GM19452 (cell line): ENCODE data around the gene MYO3B.
"Not testable (repeated sequence)": the region's sequence is repeated elsewhere in the genome, so short reads cannot be mapped to it uniquely, and the experiment has no call there.

Source experiments
- ATAC-seq: cut with Tn5 transposase; IDR thresholded peaks from one replicate; pipeline ENCODE4 v1.9.1; 2021; ENCODE audit not compliant: unreplicated experiment

Gene MYO3B

DNA sequence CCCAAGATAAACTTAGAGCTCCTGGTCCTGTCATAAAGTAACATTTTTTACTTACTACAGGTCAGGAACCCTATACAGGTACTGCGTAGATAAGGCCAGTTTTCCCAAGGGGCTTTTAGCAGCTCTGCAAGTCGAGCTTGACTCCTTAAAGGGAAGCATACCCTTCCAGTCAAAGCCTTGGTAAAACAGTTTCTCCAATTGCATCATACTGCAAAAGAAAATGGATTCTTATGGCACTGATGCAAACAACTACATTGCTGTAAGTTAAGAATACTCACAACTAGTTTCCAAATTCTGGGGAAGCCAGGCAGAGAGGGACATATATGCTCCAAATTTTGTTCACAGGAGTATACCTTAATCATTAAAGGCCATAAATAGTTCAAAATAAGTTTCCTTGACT is 31.0 kb downstream of the MYO3B start:
- no peak for ATAC-seq

DNA sequence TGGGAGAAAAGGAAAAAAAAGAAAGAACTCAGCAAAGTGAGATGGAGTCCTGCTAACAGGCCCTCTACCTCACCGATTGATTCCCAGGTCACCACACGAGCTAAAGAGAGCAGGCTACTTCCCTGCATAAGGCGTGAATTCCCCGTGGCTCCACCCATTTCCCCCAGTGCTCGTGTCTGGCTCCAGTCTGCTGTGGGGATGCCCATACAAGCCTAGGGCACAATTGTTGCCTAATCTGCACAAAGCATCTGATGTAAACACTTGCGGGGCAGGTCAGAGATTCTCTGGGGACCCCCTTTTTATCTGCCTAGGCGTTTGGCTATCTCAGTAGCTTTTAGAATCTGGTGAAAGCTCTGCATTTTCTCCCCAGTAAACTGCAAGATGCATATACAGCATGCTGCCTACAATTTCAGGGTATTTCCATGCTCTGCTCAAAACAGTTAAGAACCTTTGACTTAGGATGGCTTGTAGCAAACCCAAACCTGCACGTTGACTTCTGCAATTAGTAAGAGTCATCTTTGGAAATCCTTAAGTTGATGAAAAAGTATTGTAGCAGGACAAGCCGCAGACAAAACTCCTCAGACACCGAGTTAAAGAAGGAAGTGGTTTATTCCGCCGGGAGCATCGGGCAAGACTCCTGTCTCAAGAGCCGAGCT is 34.8 kb downstream of the MYO3B start:
- no peak for ATAC-seq

DNA sequence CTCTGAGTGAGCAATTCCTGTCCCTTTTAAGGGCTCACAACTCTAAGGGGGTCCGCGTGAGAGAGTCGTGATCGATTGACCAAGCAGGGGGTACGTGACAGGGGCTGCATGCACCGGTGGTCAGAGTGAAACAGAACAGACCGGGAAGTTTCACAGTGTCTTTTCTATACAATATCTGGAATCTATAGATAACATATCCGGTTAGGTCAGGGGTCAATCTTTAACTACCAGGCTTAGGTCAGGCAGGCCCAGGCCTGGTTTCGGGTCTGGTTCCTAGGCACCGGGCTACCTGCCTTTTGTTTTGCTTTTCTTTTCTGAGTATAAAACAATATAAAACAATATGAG is 35.3 kb downstream of the MYO3B start:
- ATAC-seq, result not testable (repeated sequence)

DNA sequence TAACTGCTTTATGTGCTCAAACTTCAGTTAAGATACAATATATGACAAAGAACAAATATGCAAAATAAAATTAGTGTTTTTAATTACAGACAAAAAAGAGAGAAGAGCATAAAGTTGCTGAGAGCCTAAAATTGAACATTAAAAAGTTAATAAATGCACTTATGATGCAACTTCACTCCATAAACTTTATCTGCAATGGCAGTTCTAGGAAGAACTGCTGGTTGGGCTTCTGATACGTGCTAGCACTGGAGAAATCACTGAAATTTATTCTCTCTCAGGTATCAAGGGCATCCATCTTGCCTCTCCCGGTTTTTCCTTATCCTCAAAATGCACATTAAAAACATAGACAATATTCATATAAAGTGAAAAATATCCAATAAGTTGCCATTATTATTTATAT is 35.7 kb downstream of the MYO3B start:
- no peak for ATAC-seq

DNA sequence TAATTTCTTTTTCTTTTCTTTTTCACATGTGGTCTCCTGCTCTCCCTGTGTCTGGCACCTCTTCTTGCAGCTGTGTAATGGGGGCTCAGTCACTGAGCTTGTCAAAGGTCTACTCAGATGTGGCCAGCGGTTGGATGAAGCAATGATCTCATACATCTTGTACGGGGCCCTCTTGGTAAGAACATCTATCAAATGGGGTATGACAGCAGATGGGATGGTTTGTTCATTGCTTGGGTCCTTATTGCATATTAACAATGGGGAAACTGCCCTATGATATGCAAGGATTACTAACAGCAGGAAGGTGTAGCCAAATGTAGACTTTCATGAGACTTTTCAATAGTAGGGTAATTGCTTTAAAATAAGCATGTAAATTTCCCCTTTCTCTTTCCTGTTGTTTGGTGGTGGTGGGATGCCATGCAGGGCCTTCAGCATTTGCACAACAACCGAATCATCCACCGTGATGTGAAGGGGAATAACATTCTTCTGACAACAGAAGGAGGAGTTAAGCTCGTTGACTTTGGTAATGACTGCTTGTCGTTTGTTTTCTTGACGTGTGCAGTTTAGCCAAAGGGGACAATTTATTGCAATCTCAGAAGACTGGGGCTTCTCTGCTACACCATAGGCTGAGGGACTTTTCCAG is 36.5 kb downstream of the MYO3B start:
- no peak for ATAC-seq

DNA sequence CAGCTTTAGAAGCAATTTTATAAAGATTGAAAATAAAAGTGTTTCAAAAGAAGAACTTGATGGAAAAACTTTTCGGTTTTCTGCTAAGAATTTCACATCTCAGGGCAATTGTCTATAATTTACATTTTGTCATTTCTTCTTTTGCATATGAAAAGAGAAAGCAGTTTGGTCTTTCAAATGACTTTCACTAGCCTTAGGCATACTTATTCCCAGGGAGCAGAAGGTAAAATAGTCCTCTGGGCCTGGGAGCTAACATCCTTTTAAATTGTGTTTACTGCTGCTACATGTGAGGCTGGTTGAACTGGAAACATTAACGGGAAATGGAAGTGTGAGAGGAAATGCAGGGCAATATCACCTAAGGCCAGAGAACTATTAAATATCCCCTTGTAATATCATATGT is 37.1 kb downstream of the MYO3B start:
- no peak for ATAC-seq

DNA sequence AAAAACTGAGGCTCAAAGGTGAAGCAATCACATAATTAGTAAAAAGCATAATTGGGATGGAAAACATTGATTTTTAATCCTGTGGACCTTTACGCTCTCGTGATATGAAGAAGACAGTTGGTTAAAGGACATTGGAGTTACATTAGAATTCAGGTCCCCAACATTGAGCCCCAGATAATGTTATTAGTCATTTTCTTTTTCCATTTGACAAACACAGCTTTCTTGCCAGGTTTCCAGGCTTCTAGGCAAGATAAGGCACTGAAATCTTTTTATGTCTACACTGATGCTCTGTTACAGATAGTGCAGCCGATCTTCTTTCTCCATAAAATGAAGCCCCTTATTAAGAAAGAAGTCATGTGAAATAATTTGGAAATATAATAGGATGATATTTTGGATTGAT is 38.5 kb downstream of the MYO3B start:
- ATAC-seq, result no peak

DNA sequence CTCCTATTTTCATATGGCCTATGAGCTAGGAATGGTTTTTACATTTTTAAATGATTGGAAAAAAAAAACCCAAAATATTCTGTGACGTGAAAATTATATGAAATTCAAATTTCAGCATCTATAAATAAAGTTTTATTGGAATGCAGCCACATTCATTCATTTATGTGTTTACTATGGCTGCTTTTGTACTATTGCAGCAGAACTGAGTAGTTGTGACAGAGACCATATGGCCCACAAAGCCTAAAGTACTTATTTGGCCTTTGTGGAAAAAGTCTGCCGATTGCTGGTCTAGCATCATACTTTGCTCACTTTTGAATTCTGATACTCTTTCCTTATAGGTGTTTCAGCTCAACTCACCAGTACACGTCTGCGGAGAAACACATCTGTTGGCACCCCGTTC is 39.0 kb downstream of the MYO3B start:
- ATAC-seq, result no peak

DNA sequence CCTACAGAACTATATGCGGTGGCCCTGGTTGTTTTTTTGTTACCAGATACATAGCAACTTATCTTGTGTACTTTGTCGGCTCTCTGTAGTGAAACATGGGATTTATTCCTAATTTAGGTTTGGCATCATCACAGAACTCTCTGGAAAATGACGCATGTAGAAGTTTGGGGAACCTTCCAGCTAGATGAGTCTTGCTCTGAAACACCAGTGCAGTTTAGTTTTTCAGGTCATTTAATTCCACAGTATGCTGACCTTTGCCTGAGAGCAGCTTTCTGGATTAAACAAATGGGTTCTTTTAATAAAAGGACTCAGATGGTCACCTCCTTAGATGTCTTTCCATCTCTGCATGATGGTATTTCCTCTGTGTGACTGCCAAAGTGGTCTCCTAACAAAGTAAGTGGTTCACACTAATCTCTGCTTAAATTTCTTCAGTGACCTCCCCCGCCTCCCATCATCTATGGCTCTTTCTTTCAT is 39.9 kb downstream of the MYO3B start:
- ATAC-seq, result no peak

DNA sequence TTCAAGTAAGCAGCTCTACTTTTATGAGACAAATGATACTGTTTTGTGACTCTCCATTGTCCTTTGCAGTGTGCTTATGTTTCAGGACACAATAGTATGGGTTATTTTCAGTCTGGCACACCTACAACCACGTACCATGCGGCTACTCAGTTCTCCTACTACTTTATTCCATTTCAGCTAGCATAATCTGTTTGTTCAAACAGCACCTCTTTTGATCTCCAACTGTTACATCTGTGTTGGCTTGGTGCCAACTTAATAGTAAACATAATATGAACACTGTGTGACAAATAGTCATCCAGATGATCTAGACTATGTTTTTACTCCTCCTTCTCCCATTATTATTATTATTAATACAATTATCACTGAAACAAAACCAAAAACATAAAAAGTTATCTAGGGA is 40.5 kb downstream of the MYO3B start:
- no peak for ATAC-seq

DNA sequence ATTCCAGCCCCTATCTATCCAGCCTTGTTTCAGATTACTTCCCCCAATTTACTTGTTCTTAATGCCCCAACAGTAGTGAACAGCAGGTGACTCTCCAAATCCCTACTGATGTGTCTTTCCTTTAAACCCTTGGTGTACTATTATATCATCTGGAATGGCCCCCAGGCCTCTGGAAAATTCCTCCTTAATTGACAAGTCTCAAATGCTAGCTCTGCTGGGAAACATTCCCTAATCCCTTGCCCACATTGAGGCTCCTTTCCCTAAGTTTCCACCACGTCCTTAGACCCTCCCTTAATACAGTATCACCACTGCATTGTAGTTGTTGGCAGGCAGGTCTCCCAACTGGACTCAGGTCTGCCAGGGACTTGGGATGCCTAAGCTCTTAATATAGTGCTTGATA is 41.0 kb downstream of the MYO3B start:
- ATAC-seq, result no peak

DNA sequence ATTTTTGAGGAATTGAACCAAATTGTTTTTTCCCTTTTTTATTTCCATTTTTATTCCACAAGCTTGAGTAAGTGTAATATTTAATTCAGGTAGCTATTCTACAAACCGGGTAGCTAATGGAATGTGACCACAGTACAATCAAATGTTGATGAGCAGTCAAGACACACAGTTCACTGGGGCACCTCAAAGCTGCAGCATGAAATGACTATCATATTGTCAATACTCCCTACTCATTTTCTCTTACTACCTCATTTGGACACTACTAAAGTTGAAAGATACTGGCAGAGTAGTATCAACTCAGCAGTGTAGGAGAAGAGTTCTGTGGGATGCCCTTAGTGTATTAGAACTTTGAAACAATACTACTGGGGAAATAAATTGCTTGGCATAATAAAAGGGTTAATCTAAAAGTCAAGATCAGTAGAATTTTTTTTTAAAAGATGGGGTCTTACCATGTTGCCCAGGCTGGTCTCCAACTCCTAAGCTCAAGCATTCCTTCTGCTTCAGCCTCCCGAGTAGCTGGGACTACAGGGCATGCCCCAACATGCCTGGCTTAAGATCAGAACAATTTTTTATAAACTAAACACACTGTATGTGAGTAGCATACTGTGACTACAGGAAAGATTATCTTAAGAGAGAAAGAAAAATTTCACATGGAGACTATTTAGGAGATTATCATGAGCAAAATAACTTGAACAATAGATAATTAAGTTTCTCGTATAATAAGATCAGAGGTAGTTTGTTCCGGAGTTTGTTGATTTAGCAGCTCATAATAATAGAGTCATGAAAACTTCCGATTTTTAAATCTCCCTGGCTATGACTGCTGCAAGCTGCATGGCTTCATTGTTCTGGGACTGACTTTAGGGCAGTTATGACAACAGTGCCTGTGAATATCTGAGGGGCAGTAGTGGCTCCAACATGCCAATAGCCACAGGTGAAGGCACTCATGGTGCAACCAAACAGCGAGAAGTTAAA is 43.7 kb downstream of the MYO3B start:
- ATAC-seq, result no peak

DNA sequence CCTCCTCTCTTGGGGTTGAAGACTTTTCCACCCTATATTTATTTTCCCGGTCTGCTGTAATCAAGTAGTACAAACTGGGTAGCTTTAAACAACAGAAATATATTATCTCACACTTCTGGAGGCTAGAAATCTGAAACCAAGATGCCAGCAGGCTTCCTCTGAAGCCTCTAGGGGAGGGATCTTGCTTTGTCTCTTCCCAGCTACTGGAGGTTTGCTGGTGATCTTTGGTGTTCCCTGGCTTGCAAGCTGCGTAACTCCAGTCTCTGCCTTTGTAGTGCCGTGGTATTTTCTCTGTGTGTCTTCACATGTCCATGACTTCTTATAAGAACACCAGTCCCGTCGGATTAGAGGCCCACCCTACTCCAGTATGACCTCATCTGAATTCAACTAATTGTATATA is 44.4 kb downstream of the MYO3B start:
- no peak for ATAC-seq

DNA sequence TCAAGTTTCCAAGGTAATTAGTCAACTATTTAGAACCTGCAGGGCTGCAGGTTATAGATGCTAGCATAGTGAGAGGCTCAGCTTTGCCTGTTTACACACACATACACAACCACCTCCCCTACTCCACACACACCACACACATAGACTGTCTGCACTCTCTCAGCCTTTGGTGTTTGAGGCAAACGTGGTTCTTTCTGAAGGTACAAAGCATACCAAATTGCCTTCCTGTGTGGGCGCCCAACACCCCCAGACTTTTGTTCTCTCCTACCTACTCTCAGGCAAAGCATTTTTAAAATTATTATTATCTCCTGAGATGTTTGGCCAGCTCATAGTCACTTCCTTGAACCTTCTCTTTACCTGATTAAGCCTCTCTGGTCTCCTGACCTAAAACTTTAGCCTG is 44.9 kb downstream of the MYO3B start:
- ATAC-seq, result no peak

DNA sequence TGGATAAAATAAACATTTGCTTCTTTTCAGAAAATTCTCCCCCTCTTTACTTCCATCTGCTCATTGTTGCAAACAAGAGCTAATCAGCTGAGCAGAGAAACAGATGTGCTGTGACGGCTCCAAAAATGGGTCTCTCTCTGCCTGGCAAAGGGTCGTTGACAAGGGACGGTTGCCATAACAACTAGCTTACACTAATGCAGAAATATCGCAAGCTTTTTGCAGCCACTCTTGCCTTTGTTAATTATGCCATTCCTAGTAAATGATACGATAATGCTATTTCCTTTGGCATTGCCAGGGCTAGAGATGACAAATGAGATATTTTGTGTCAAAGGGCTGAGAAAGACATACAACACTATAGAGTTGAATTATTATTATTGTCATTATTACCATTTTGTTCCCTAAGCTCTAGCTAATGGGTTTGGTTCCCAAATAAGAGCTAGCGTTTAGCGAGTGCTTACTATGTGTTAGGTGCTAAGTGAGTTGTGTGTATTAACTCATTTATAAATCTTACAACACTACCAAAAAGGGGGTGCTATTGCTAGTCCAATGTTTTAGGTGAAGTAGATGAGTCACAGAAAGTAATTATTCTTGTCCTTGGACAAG is 46.8 kb downstream of the MYO3B start:
- no peak for ATAC-seq

DNA sequence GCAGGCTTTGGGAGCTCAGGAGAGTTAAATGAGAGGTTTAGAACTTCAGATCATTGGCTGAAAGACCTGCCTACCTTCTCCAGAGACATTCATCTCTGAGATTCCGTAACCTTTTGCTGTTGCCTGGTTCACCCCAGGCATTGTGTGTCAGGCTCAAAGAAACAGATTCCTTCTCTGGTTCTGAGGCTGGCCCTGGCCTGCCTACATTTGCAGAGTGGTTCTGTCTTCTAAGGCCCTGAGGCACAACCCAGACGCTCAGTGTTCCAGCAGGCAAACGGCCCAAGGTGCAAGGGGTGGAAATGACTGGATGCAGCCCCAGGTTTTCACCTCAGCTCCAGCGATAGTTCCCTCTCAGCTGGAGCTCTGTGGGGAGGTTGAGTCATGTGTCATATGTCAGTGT is 48.3 kb downstream of the MYO3B start:
- ATAC-seq, result no peak

DNA sequence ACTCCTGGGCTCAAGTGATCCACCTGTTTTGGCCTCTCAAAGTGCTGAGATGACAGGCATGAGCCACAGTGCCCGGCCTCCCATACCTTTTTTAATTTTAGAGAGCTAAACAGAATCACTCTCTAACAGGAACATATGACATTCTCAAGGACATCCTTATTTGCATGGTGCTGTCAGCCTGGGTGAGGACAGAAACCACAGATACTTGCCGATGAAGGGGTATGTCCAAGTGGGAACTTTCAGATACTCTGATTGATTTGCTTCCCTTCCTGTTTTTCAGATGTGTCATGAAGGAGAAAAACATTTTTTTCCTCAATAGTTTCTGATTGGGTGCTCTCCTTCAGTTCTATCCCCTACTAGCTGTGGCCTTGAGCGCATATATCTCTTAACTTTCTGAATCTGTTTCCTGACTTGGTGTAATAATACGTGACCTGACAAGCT is 49.6 kb downstream of the MYO3B start:
- ATAC-seq, result peak; percentile 69

DNA sequence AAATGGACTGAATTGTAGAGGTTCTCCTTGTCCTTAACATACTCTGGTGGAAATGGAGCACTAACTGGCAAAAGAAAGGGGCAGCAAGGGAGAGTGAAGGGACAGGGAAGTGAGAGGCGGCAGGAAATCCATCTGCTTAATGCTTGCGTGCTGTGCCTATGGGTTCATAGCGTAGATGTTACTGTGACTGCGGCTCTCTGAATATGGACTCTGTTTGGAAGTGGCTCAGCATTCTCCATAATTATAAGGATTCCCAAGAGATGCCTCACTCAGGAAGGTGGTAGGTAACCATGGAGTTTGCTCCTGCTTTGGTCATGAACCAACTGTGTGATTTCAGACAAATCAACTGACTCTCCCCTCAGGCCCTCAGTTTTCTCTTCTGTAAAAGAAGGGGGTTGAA is 50.0 kb downstream of the MYO3B start:
- ATAC-seq, result peak; percentile 32

DNA sequence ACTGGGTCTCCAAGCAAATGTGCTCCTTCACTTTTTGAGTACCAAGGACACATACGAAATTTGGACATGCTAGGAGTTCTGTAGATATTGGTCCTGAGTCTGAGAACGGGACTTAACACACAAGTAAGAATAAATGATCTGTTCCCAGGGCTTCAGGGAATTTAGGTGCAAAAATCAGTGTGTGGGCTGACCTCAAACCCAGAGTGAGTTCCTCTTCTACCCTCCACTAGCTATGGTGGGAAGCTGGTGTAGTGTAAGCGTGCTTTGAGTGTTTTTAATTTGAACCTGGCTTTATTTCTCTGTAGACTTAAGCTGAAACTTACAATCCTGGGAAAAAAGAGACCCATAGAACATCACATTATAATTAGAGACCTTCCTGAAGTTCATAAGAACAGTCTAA is 50.5 kb downstream of the MYO3B start:
- ATAC-seq, result no peak

DNA sequence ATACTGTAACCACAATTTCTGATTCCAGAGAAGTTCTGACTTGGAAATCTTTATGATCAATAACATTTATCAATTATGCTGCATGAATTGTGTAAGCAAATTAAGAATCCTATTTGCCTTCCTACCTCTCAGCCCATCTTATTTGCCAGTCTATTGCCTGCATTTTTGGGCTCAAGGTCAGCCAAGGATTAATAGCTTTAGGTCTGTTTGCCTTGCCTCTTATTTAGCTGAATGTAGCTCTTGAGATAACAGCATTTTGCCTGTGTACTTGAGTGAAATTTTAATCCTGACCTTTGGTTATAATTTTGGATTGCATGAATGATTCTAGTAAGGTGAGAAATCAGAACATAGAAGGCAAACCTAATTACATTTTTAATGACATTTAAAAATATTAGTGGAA is 51.2 kb downstream of the MYO3B start:
- ATAC-seq, result no peak

DNA sequence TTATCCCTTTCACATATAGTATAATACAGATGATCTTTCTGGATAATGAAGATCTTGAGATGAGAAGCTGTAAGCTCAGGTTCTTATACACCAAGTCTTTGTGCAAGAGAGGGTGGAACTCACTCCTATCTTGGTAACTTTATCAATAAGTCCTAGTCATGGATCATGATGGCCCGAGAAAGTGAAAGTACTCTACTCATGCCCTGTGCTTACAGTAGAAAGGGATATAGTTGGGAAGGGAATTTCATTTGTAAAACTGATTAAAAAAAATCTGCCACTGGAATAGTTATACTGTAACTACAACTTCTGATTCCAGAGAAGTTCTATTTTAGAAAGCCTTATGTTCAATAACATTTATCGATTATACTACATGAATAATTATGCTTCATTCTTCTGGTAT is 51.8 kb downstream of the MYO3B start:
- no peak for ATAC-seq
